ENCODE results near the gene FAM131C.
A peak's percentile ranks its signal among the peaks of the same experiment; 100 is the strongest.
"Not testable (repeated sequence)": the region's sequence is repeated elsewhere in the genome, so short reads cannot be mapped to it uniquely, and the experiment has no call there.

FAM131C gene

GRCh38 chr1:16036461-16036860, 37.0 kb downstream of the FAM131C start:
- not testable (repeated sequence) for DNase-seq (ENCODE audit: low read depth in 2 of 2)

GRCh38 chr1:16033103-16033632, 40.3 kb downstream of the FAM131C start:
- not testable (repeated sequence) for DNase-seq (ENCODE audit: low read depth in 2 of 2)

GRCh38 chr1:16032388-16033102, 40.9 kb downstream of the FAM131C start:
- DNase-seq (ENCODE audit: low read depth in 2 of 2) = peak; percentile 11 to 33

GRCh38 chr1:16031551-16031950, 41.9 kb downstream of the FAM131C start:
- DNase-seq (ENCODE audit: low read depth in 2 of 2) = no peak

- DNase-seq (ENCODE audit: low read depth in 2 of 2) = no peak
Measured at GRCh38 chr1:16029288-16029687, 44.2 kb downstream of the FAM131C start.

- not testable (repeated sequence) for DNase-seq (ENCODE audit: low read depth in 2 of 2)
Measured at GRCh38 chr1:16029003-16029268, 44.5 kb downstream of the FAM131C start.

- no peak for DNase-seq (ENCODE audit: low read depth in 2 of 2)
Measured at GRCh38 chr1:16028237-16029002, 45.0 kb downstream of the FAM131C start.

GRCh38 chr1:16026723-16027484, 46.5 kb downstream of the FAM131C start:
- DNase-seq (ENCODE audit: low read depth in 2 of 2) = peak; percentile 43 to 49

GRCh38 chr1:16026302-16026701, 47.1 kb downstream of the FAM131C start:
- DNase-seq (ENCODE audit: low read depth in 2 of 2) = not testable (repeated sequence)

- DNase-seq (ENCODE audit: low read depth in 2 of 2) = no peak
Measured at GRCh38 chr1:16023050-16023653, 50.3 kb downstream of the FAM131C start.

- DNase-seq (ENCODE audit: low read depth in 2 of 2) = no peak
Measured at GRCh38 chr1:16022393-16022792, 51.1 kb downstream of the FAM131C start.

GRCh38 chr1:16021681-16022080, 51.8 kb downstream of the FAM131C start, which contains the start of gene CLCNKA:
Gene CLCNKA (plus strand): TSS chr1:16022036. CDS start chr1:16022620, 584 bp downstream.
- no peak for DNase-seq (ENCODE audit: low read depth in 2 of 2)

GRCh38 chr1:16020878-16021277, 52.6 kb downstream of the FAM131C start:
- DNase-seq (ENCODE audit: low read depth in 2 of 2) = not testable (repeated sequence)

- DNase-seq (ENCODE audit: low read depth in 2 of 2) = no peak
Measured at GRCh38 chr1:16020325-16020724, 53.1 kb downstream of the FAM131C start.

- DNase-seq (ENCODE audit: low read depth in 2 of 2) = no peak
Measured at GRCh38 chr1:16019644-16020277, 53.7 kb downstream of the FAM131C start.

GRCh38 chr1:16018749-16019643, 54.5 kb downstream of the FAM131C start:
- DNase-seq (ENCODE audit: low read depth in 2 of 2) = no peak

GRCh38 chr1:16018308-16018707, 55.1 kb downstream of the FAM131C start:
- DNase-seq (ENCODE audit: low read depth in 2 of 2) = no peak

GRCh38 chr1:16017461-16018303, 55.8 kb downstream of the FAM131C start, which contains the start of gene HSPB7:
Gene HSPB7 (minus strand): TSS chr1:16018043. CDS start chr1:16017963, 80 bp downstream.
- DNase-seq (ENCODE audit: low read depth in 2 of 2) = no peak

- DNase-seq (ENCODE audit: low read depth in 2 of 2) = no peak
Measured at GRCh38 chr1:16017076-16017460, 56.4 kb downstream of the FAM131C start.
